ENCODE results near the gene ENOPH1. TPM values are rescaled to one million over a fixed set of nuclear protein-coding genes. Genes with fewer than 3 reads are reported as not detected.

Gene ENOPH1
- total and polyA plus RNA-seq, 2 donors (not counting 1 experiment from before 2014, with no cell fraction given) = 17.1 to 43.6 TPM

DNA sequence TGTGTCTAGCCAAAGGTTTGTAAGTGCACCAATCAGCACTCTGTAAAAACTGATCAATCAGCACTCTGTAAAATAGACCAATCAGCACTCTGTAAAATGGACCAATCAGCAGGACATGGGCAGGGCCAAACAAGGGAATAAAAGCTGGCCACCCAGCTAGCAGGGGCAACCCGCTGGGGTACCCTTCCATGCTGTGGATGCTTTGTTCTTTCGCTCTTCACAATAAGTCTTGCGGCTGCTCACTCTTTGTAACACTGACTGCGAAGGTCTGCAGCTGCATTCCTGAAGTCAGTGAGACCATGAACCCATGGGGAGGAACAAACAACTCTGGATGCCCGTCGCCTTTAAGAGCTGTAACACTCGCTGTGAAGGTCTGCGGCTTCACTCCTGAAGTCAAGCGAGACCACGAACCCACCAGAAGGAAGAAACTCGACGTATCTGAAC lies 14.4 kb upstream of the ENOPH1 start:
- Histone ChIP-seq H3K4me3 (replicated peaks in 1 of 4; ENCODE audit: control extremely low read depth in 1 of 4, insufficient read depth in 1 of 4, low read depth in 3 of 4, low read length in 4 of 4) (no peak overlapping the region), H3K9me3 (ENCODE audit: control insufficient read depth, insufficient read depth, low read depth, low read length) (no peaks in the 10 kb centered on the region), H3K27me3 (ENCODE audit: control insufficient read depth, insufficient read depth, low read length) (no peaks in the 10 kb centered on the region), H3K27ac (ENCODE audit: insufficient read depth, low read length) (no peak overlapping the region), H3K36me3 (ENCODE audit: control insufficient read depth, insufficient read depth, low read length) (no peaks in the 10 kb centered on the region), H3K79me2 (ENCODE audit: control insufficient read depth, insufficient read depth, low read length) (no peaks in the 10 kb centered on the region), H2AFZ (ENCODE audit: low read length) (no peak overlapping the region), H3K9ac (ENCODE audit: insufficient read depth, low read length) (no peak overlapping the region), H4K20me1 (ENCODE audit: control insufficient read depth, extremely low read depth, insufficient read depth, low read length) (no peaks in the 10 kb centered on the region), H3K4me1 (ENCODE audit: control insufficient read depth, extremely low read depth, insufficient read depth, low read length) (no peaks in the 10 kb centered on the region), H3K4me2 (ENCODE audit: extremely low read depth, insufficient read depth, low read length) (no peak overlapping the region)
- no peak for DNase-seq (ENCODE audit: low read depth in 2 of 2)
- TF ChIP-seq CTCF (conservative IDR thresholded peaks at IDR 0.05 in 1 of 2, IDR thresholded peaks at IDR 0.05 in 1 of 2; ENCODE audit: low read depth in 1 of 2, low read length in 2 of 2) (no peak), EZH2 (IDR thresholded peaks at IDR 0.05; ENCODE audit: low read length, missing control alignments) (no peak)

DNA sequence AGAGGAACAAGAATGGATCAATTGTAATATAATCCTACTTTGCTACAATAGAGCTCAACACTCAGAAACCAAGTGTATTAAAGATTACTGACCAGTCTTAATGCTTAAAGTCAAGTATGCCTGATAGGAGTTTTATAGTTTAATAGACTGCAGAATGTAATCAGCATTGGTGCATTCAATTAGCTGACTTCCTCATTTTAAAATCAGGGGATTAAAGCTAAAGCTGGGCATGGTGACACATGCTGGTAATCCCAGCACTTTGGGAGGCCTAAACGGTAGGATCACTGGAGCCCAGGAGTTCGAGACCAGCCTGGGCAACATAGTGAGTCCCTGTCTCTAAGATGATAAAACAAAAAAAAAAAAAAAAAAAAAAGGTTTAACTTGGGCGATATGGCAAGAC lies 10.9 kb upstream of the ENOPH1 start:
- H2AFZ ChIP-seq (ENCODE audit: low read length) = no peak overlapping the region
- H3K79me2 ChIP-seq (ENCODE audit: control insufficient read depth, insufficient read depth, low read length) = no peaks in the 10 kb centered on the region
- peaks cover 9% of the 10 kb centered on the region for H3K36me3 ChIP-seq (ENCODE audit: control insufficient read depth, insufficient read depth, low read length)
- no peaks in the 10 kb centered on the region for H4K20me1 ChIP-seq (ENCODE audit: control insufficient read depth, extremely low read depth, insufficient read depth, low read length)
- DNase-seq (ENCODE audit: low read depth in 2 of 2) = no peak
- no peak overlapping the region for H3K4me3 ChIP-seq (replicated peaks in 1 of 4; ENCODE audit: control extremely low read depth in 1 of 4, insufficient read depth in 1 of 4, low read depth in 3 of 4, low read length in 4 of 4)
- no peak overlapping the region for H3K27ac ChIP-seq (ENCODE audit: insufficient read depth, low read length)
- TF ChIP-seq CTCF (conservative IDR thresholded peaks at IDR 0.05 in 1 of 2, IDR thresholded peaks at IDR 0.05 in 1 of 2; ENCODE audit: low read depth in 1 of 2, low read length in 2 of 2) = no peak
- TF ChIP-seq EZH2 (IDR thresholded peaks at IDR 0.05; ENCODE audit: low read length, missing control alignments) = no peak
- H3K9ac ChIP-seq (ENCODE audit: insufficient read depth, low read length) = no peak overlapping the region
- peaks cover 6% of the 10 kb centered on the region for H3K4me1 ChIP-seq (ENCODE audit: control insufficient read depth, extremely low read depth, insufficient read depth, low read length)
- no peaks in the 10 kb centered on the region for H3K9me3 ChIP-seq (ENCODE audit: control insufficient read depth, insufficient read depth, low read depth, low read length)
- no peak overlapping the region for H3K4me2 ChIP-seq (ENCODE audit: extremely low read depth, insufficient read depth, low read length)
- H3K27me3 ChIP-seq (ENCODE audit: control insufficient read depth, insufficient read depth, low read length) = no peaks in the 10 kb centered on the region

DNA sequence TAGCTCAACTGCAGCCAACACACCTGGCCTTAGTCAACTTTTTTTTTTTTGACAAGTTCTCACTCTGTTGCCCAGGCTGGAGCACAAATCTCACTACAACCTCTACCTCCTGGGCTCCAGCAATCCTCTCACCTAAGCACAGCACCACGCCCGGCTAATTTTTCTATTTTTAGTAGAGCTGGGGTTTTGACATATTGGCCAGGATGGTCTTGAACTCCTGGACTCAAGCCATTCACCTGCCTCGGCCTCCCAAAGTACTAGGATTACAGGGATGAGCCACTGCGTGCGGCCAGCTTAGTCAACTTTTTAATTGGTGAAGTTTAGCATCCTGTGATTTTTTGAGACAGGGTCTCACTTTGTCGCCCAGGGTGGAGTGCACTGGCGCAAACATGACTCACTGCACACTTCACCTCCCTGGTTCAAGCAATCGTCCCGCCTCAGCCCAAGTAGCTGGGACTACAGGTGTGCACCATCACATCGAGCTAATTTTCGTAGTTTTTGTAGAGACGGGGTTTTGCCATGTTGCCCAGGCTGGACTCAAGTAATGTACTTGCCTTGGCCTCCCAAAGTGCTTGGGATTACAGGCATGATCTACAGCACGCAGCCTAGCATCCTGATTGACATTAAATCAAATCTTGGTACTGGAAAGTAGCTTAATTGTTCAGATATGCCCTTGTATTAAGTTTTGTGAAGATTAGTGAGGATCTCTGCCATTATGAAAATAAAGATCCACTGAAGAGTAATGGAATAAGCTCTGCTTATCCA lies 8.4 kb upstream of the ENOPH1 start:
- DNase-seq (ENCODE audit: low read depth in 2 of 2) = no peak
- no peak overlapping the region for H3K4me2 ChIP-seq (ENCODE audit: extremely low read depth, insufficient read depth, low read length)
- H4K20me1 ChIP-seq (ENCODE audit: control insufficient read depth, extremely low read depth, insufficient read depth, low read length) = peaks cover 12% of the 10 kb centered on the region
- H3K79me2 ChIP-seq (ENCODE audit: control insufficient read depth, insufficient read depth, low read length) = peaks cover 24% of the 10 kb centered on the region
- H3K9ac ChIP-seq (ENCODE audit: insufficient read depth, low read length) = no peak overlapping the region
- H3K9me3 ChIP-seq (ENCODE audit: control insufficient read depth, insufficient read depth, low read depth, low read length) = no peaks in the 10 kb centered on the region
- no peaks in the 10 kb centered on the region for H3K27me3 ChIP-seq (ENCODE audit: control insufficient read depth, insufficient read depth, low read length)
- no peak overlapping the region for H3K4me3 ChIP-seq (replicated peaks in 1 of 4; ENCODE audit: control extremely low read depth in 1 of 4, insufficient read depth in 1 of 4, low read depth in 3 of 4, low read length in 4 of 4)
- TF ChIP-seq EZH2 (IDR thresholded peaks at IDR 0.05; ENCODE audit: low read length, missing control alignments) = no peak
- TF ChIP-seq CTCF (conservative IDR thresholded peaks at IDR 0.05 in 1 of 2, IDR thresholded peaks at IDR 0.05 in 1 of 2; ENCODE audit: low read depth in 1 of 2, low read length in 2 of 2) = no peak
- H3K27ac ChIP-seq (ENCODE audit: insufficient read depth, low read length) = no peak overlapping the region
- peaks cover 15% of the 10 kb centered on the region for H3K4me1 ChIP-seq (ENCODE audit: control insufficient read depth, extremely low read depth, insufficient read depth, low read length)
- H3K36me3 ChIP-seq (ENCODE audit: control insufficient read depth, insufficient read depth, low read length) = peaks cover 23% of the 10 kb centered on the region
- no peak overlapping the region for H2AFZ ChIP-seq (ENCODE audit: low read length)

Data from fibroblast of lung (primary cell).